ENCODE measurements around the gene PACSIN3. TPM values are rescaled to one million over a fixed set of nuclear protein-coding genes. Genes with fewer than 3 reads are reported as not detected.
A peak's percentile ranks its signal among the peaks of the same experiment; 100 is the strongest.

Gene PACSIN3
- total and polyA plus RNA-seq, 2 donors (not counting 1 experiment from before 2014, with no cell fraction given): 10.8 to 19.8 TPM

DNA sequence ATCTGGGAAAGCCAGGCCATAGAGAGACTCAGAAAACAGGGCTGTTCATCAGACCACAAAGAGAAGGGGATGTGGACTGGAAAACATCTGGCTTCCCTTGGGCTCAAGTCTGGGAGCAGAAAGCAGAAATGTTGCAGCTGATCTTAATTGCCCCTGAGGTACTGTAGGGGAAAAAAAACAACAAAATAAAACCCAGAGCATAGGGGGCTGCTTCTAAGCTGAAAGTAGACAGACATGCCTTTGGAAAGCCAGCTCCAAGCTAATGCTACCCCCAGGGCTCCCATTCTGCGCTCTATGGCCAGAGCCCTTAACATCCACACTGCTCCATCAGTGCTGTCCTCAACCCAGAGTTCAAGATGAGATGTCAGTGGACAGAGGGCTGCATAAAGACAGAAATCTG lies 2.0 kb upstream of the PACSIN3 start:
- Histone ChIP-seq H4K20me1 (ENCODE audit: control insufficient read depth, extremely low read depth, insufficient read depth, low read length) (no peaks in the 10 kb centered on the region), H3K4me2 (ENCODE audit: extremely low read depth, insufficient read depth, low read length) (no peak overlapping the region), H2AFZ (ENCODE audit: low read length) (no peak overlapping the region), H3K9me3 (ENCODE audit: control insufficient read depth, insufficient read depth, low read depth, low read length) (no peaks in the 10 kb centered on the region), H3K36me3 (ENCODE audit: control insufficient read depth, insufficient read depth, low read length) (no peaks in the 10 kb centered on the region), H3K4me1 (ENCODE audit: control insufficient read depth, extremely low read depth, insufficient read depth, low read length) (peaks cover 19% of the 10 kb centered on the region), H3K27me3 (ENCODE audit: control insufficient read depth, insufficient read depth, low read length) (peaks cover 2% of the 10 kb centered on the region), H3K79me2 (ENCODE audit: control insufficient read depth, insufficient read depth, low read length) (no peaks in the 10 kb centered on the region), H3K9ac (ENCODE audit: insufficient read depth, low read length) (no peak overlapping the region), H3K4me3 (replicated peaks in 1 of 4; ENCODE audit: control extremely low read depth in 1 of 4, insufficient read depth in 1 of 4, low read depth in 3 of 4, low read length in 4 of 4) (no peak overlapping the region), H3K27ac (ENCODE audit: insufficient read depth, low read length) (no peak overlapping the region)
- peak in 1 of 2 donors; percentile 6 for DNase-seq (ENCODE audit: low read depth in 2 of 2)
- TF ChIP-seq EZH2 (IDR thresholded peaks at IDR 0.05; ENCODE audit: low read length, missing control alignments): no peak
- TF ChIP-seq, protein P1, sequence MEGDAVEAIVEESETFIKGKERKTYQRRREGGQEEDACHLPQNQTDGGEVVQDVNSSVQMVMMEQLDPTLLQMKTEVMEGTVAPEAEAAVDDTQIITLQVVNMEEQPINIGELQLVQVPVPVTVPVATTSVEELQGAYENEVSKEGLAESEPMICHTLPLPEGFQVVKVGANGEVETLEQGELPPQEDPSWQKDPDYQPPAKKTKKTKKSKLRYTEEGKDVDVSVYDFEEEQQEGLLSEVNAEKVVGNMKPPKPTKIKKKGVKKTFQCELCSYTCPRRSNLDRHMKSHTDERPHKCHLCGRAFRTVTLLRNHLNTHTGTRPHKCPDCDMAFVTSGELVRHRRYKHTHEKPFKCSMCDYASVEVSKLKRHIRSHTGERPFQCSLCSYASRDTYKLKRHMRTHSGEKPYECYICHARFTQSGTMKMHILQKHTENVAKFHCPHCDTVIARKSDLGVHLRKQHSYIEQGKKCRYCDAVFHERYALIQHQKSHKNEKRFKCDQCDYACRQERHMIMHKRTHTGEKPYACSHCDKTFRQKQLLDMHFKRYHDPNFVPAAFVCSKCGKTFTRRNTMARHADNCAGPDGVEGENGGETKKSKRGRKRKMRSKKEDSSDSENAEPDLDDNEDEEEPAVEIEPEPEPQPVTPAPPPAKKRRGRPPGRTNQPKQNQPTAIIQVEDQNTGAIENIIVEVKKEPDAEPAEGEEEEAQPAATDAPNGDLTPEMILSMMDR (conservative IDR thresholded peaks at IDR 0.05 in 1 of 2, IDR thresholded peaks at IDR 0.05 in 1 of 2; ENCODE audit: low read depth in 1 of 2, low read length in 2 of 2): no peak

DNA sequence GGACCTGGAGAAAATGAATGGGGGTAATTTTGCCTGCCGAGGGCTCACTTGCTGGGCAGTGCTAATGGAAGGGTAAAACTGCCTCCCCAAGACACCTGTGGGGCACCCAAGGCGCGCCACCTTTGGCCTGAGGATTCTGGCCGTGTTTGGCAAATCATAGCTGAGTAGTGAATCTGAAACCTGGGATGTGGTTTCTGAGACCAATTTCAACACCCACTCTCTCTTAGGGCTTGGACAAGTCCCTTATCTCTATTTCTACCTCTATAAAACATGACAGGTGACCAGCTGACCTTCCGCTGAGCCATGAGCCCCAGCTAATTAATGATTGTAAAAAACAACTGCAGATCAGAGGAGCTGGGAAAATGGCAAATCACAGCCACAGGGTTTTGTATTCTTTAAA lies 1.5 kb upstream of the PACSIN3 start:
- Histone ChIP-seq H3K4me3 (replicated peaks in 1 of 4; ENCODE audit: control extremely low read depth in 1 of 4, insufficient read depth in 1 of 4, low read depth in 3 of 4, low read length in 4 of 4) (peak overlapping the region in 3 of 4 experiments; percentile 16 to 71 (median 51)), H3K4me2 (ENCODE audit: extremely low read depth, insufficient read depth, low read length) (peak overlapping the region; percentile 87), H3K79me2 (ENCODE audit: control insufficient read depth, insufficient read depth, low read length) (no peaks in the 10 kb centered on the region), H3K9ac (ENCODE audit: insufficient read depth, low read length) (no peak overlapping the region), H2AFZ (ENCODE audit: low read length) (no peak overlapping the region), H3K27me3 (ENCODE audit: control insufficient read depth, insufficient read depth, low read length) (peaks cover 2% of the 10 kb centered on the region), H3K36me3 (ENCODE audit: control insufficient read depth, insufficient read depth, low read length) (no peaks in the 10 kb centered on the region), H4K20me1 (ENCODE audit: control insufficient read depth, extremely low read depth, insufficient read depth, low read length) (no peaks in the 10 kb centered on the region), H3K9me3 (ENCODE audit: control insufficient read depth, insufficient read depth, low read depth, low read length) (no peaks in the 10 kb centered on the region), H3K27ac (ENCODE audit: insufficient read depth, low read length) (no peak overlapping the region), H3K4me1 (ENCODE audit: control insufficient read depth, extremely low read depth, insufficient read depth, low read length) (peaks cover 19% of the 10 kb centered on the region)
- no peak for TF ChIP-seq EZH2 (IDR thresholded peaks at IDR 0.05; ENCODE audit: low read length, missing control alignments)
- TF ChIP-seq, protein P1 (conservative IDR thresholded peaks at IDR 0.05 in 1 of 2, IDR thresholded peaks at IDR 0.05 in 1 of 2; ENCODE audit: low read depth in 1 of 2, low read length in 2 of 2): no peak
- DNase-seq (ENCODE audit: low read depth in 2 of 2): no peak

DNA sequence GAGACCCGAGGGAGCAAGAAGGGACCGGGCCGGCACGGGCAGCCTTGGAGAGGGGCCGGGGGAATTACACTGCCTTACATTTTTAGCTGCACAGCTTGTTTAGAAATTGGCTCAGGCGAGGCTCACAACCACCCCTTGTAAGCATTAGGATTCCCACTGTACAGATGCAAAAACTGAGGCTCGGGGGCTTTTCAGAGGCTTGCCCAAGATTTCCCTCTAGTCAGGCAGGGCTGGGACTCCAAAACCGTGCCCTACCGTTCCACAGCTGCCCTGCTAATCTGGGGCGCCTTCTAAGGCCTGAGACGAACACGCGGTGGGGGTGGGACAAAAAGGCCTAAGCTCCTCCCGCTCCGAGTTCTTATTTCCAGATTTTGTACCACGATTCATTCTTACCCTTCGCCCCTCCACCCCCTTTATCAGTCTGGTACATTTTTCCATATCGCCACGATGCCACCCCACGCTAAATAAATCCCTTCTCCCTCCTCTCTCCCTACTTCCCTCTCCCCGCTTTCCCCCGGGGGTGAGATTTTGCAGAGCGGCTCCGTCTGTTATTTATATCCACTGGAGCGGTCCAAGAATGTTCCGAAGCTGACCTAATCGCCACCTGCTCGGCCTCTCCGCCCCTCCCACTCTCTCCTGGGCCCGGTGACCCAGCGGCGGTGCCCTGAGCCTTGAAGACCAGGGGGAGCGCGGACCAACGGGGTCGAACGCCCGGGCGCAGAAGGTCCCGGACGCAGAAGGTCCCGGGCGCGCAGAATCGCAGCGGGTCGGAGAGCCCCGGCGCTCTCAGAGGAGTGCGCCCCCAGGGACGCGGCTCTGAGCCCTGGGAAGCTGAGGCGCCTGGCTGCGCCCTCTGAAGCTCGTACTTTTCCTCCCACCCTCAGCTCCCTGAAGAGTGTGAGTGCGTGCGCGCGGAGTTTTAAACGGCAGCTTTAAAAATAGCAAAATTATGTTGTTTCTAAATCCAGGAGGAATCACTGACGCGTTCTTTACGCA lies 764 bp upstream of the PACSIN3 start:
- H3K27me3 ChIP-seq (ENCODE audit: control insufficient read depth, insufficient read depth, low read length): peaks cover 2% of the 10 kb centered on the region
- peak overlapping the region; percentile 41 for H2AFZ ChIP-seq (ENCODE audit: low read length)
- H4K20me1 ChIP-seq (ENCODE audit: control insufficient read depth, extremely low read depth, insufficient read depth, low read length): no peaks in the 10 kb centered on the region
- H3K9me3 ChIP-seq (ENCODE audit: control insufficient read depth, insufficient read depth, low read depth, low read length): no peaks in the 10 kb centered on the region
- H3K27ac ChIP-seq (ENCODE audit: insufficient read depth, low read length): no peak overlapping the region
- H3K36me3 ChIP-seq (ENCODE audit: control insufficient read depth, insufficient read depth, low read length): no peaks in the 10 kb centered on the region
- peaks cover 19% of the 10 kb centered on the region for H3K4me1 ChIP-seq (ENCODE audit: control insufficient read depth, extremely low read depth, insufficient read depth, low read length)
- TF ChIP-seq EZH2 (IDR thresholded peaks at IDR 0.05; ENCODE audit: low read length, missing control alignments): no peak
- TF ChIP-seq, protein P1 (conservative IDR thresholded peaks at IDR 0.05 in 1 of 2, IDR thresholded peaks at IDR 0.05 in 1 of 2; ENCODE audit: low read depth in 1 of 2, low read length in 2 of 2): no peak
- H3K4me2 ChIP-seq (ENCODE audit: extremely low read depth, insufficient read depth, low read length): peak overlapping the region; percentile 87
- no peaks in the 10 kb centered on the region for H3K79me2 ChIP-seq (ENCODE audit: control insufficient read depth, insufficient read depth, low read length)
- H3K4me3 ChIP-seq (replicated peaks in 1 of 4; ENCODE audit: control extremely low read depth in 1 of 4, insufficient read depth in 1 of 4, low read depth in 3 of 4, low read length in 4 of 4): peak overlapping the region; percentile 16 to 71 (median 44)
- peak overlapping the region; percentile 50 for H3K9ac ChIP-seq (ENCODE audit: insufficient read depth, low read length)
- peak; percentile 48 to 49 for DNase-seq (ENCODE audit: low read depth in 2 of 2)
